Kidney epithelial cell (primary cell): Measurements from ENCODE around the gene TTLL7. TPM values are rescaled to one million over a fixed set of nuclear protein-coding genes. Genes with fewer than 3 reads are reported as not detected.

ENCODE experiments used
- total RNA-seq: library from RNA; depleted of rRNA; stranded (reverse); fragments of >200 nt; gene quantifications from 2 replicates; pipeline ENCODE4 v1.2.3, GENCODE V29; 2015

The TTLL7 gene
- total RNA-seq, 1 donor from 2014 or later = 4.4 TPM

Other genes starting within 250 kb of the TTLL7 start
- 11.6 and 13.7 TPM in 2 replicates for gene PRKACB, start 145.1 kb upstream of the TTLL7 start, total RNA-seq